NCI-H446 treated with DMSO at 0.1 percent for 48 hours (cell line): ENCODE data around the gene NPAS3.

ENCODE experiments used
- DNase-seq: peaks from one replicate; lab custom pipeline; 2025; lab: John Stamatoyannopoulos, UW

NPAS3 gene

DNA sequence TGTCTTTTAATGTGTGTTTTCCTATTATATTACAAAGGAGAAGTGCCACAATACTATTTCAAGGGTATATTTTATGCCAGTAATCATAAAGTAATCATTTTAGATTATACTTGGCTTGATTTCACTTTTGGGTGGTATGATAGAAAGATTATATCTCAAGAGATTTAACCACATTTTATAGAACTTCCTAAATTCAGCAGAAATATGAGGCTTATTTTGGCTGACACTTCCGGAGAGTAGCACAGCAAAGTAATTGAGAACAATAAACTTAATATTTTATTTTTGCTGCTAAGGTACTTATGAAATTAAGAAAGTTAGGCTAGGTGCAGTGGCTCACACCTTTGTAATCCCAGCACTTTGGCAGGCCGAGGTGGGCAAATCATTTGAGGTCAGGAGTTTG, 319.1 kb downstream of the NPAS3 start:
- no peak for DNase-seq

DNA sequence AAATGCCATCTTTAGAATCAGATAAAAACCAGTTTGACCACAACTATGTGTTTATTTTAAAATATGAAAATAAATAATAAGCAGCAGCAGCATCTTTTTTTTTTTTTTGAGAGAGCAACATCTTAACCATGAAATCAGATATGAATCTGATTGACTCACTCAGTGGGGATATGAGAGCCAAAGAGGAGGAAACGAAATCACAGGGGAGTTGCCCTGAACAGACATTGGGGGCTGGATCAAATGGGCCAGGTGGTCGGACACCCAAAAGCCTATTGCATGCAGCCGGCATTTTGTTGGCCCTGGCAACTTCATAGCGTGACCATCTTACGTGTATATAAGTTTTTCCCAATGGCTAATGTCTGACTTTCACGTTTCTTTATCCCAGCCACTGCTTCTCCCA, 321.1 kb downstream of the NPAS3 start:
- DNase-seq, result no peak

DNA sequence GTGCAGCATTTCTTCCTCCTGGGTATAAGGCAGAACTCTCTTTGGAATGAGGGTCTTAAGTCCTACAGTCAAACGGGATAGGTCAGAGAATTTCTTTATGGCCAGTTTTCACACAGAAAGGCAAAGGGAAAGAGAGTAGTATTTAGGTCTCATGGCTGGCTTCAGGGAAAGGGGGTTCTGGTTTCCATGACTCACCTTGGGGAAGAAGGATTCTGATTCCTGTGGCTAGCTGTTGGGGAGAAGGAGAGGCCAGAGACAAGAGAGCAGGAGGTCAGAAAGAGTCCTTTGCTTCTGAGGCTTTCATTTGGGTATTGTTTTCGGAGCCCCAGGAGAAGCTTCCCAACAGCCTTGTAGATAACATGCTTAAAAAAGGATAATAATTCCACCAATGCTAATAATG, 332.5 kb downstream of the NPAS3 start:
- DNase-seq, result no peak

- DNase-seq, result no peak
These were observed 333.2 kb downstream of the NPAS3 start for GRCh38 chr14:33271891-33272290.

GRCh38 chr14:33273978-33274377, 335.3 kb downstream of the NPAS3 start:
- DNase-seq, result no peak

GRCh38 chr14:33275879-33276278, 337.2 kb downstream of the NPAS3 start:
- no peak for DNase-seq

- no peak for DNase-seq
These were observed 341.2 kb downstream of the NPAS3 start for GRCh38 chr14:33279865-33280264.

DNA sequence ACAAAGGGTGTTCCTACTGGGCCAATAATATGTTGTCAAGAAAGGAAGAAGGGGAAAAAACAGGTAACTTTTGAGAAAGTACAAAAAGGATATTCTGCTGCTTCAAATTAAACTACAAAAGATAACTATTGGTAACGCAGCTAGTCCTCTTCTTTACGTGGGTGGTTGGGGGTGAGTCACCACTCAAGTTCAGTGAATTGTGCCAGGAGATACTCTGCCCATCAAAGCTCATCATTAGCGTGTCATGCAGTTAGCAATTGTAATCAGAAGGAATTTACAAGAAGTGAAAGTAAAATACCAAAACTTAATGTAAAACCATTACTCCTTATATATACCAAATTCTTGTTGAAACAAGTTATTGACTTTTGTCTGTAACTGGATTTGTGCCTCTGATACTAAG, 342.0 kb downstream of the NPAS3 start:
- no peak for DNase-seq

GRCh38 chr14:33282331-33283230, 343.9 kb downstream of the NPAS3 start:
- no peak for DNase-seq

DNA sequence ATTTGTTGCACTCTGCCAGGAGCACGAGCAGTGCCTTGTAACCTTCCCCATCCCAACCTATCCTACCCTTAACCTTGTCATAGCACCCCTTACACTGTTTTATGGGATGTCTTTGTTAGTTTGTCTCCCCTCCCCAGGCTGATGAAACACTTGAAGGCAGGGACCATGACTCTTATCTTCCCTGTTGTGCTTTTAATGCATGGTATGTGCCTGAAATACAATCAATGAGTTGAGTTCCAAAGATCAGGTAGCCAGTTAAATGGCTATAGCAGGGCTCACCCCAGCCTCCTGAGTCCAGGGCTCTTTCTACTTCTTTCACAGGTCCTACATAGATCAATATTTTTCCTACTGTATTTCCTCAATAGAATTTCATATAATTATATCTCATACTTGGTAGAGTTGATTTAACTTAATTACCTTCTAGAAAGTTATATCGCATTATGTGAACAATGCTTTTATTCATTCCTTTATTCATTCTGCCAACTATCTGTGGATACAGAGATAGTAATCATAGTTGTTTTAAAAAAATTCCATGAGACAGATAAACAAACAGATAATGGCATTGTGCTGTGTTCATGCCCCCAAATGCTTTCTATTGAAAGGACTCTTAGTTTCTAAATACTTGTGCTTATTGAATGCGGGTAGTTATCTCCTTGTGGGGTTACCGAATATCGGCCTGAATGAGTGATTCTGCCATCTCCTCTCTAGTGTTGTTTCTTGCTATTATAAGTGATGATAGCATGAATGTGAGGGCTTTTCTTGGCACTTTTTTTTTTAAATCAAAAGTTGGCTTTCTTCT, 347.4 kb downstream of the NPAS3 start:
- DNase-seq, result no peak

DNA sequence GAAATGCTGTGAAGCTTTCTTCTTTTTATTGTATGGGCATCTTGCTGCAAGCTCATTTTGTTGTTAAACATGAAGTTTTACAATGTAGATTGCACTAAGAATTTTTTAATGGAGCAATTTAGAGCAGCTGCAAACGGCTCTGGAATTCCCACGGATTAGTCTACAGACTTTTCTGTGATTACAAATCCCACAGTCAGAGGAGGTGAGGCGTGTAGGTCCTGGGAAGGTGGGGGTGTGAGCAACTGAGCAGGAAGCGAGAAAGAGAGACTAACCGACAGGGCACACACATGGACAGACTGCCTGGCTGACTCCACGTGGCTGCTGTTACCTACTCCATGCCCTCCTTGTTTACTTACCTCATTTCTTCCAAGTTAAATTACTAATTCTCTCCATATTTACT, 348.5 kb downstream of the NPAS3 start:
- no peak for DNase-seq

- no peak for DNase-seq
These were observed 352.0 kb downstream of the NPAS3 start for GRCh38 chr14:33290641-33291040.

- DNase-seq, result no peak
These were observed 352.9 kb downstream of the NPAS3 start for GRCh38 chr14:33291529-33292104.

- no peak for DNase-seq
These were observed 355.7 kb downstream of the NPAS3 start for GRCh38 chr14:33294419-33294818.

- no peak for DNase-seq
These were observed 358.9 kb downstream of the NPAS3 start for GRCh38 chr14:33297565-33297964.

DNA sequence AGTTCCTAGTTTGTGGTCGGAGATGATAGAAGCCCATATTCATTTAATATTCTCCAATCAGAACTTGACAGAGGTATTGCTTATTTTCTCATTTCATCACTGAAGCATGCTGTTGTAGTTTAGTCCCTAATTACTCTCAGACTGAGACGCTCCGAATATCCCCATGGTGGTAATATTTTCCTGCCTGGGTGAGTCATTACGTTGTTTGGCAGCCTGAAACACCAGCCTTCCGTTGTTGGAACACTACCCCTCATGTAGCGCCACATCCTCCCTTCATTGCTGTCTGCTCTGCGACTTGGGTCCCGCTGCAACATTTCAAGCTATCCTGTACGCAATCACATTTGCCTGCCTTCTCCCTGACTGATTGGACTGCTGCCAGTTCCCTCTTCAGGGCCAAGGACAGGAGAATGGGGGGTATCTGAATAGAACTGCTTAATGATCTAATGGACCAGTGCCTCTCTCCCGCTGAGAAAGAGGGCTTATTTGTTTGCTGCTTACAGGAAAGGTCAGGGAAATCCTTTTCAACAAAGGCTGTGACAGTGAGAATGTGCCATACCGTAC, 369.1 kb downstream of the NPAS3 start:
- DNase-seq, result no peak

DNA sequence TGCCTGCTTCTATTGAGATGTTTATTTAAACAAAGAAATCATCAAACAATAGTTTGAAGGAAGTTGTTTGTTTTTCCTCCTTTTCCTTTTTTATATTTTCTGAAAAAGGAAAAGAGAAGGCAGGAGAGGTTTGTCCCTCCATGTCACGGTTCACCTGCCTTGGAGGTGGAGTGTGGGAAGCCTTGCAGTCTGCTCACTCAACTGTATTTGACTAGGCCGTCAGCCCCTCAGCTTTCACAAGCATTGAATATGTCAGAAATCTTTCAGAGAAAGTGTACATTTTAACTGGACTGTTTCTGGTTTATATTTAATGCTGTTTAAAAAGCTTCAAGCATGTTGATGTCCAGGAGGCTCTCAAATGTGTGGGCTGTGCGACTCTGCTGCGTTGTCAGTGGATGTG, 370.4 kb downstream of the NPAS3 start:
- DNase-seq, result no peak

- no peak for DNase-seq
These were observed 376.5 kb downstream of the NPAS3 start for GRCh38 chr14:33315217-33315616.

GRCh38 chr14:33315721-33316120, 377.0 kb downstream of the NPAS3 start:
- DNase-seq, result no peak

DNA sequence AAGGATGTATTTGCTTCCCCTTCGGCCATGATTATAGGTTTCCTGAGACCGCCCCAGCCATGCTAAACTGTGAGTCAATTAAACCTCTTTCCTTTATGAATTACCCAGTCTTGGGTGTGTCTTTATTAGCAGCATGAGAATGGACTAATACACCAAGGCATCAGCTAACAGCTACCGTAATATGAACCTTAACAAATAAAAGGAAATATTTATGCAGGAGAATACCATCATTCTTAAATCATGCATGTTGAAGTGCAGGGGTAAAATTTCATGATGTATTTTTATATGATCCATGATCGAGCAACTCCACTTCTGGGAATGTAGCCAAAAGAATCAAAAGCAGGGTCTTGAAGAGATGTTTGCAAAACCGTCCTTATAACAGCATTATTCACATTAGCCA, 379.0 kb downstream of the NPAS3 start:
- no peak for DNase-seq

- DNase-seq, result no peak
These were observed 385.3 kb downstream of the NPAS3 start for GRCh38 chr14:33323979-33324378.

DNA sequence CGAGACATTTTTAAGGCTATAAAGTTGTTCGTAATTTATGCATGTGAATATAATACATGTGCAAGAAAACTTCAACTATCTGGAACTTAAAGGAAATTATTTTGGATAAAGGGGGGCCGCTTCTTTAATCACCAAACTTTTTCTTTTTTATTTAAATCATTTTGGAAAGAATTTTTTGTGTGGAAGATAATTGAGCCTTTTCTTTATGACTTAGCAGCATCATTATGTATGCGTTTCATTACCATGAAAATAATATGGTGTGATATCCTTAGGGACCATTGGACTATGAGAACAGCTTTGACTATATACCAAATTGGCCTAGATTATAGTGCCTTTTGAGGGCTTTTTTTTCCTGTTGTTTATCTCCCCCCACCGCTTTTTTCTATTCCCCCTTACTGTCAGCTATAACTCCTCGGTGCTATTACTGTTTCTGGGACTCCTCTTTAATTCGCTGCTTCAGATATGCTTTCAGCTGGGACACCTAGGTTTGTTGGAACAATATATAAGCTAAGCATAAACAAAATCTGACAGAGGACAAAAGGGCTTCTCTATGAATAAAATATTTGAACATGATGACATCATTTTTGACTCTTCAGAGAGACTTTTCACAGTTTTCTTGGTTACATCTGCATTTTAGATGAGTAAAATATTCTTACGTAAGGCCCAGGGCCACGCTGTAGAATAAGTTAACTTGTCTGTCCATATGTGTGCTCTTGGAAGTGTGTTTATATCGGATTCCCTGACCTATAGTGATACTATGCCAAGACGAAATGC, 392.7 kb downstream of the NPAS3 start:
- no peak for DNase-seq
